Prostate gland (tissue), 1 donor: ENCODE results near the gene SF3B3.

Source experiments
- POLR2A ChIP-seq: fragments of 450-650 bp; IDR thresholded peaks from one replicate; pipeline ENCODE4 v1.6.1; 2016; ENCODE audit warnings: antibody characterized with exemption, mild to moderate bottlenecking
- POLR2AphosphoS5 ChIP-seq: sonication (generic); formaldehyde crosslinking; IDR thresholded peaks from one replicate; pipeline ENCODE4 v1.6.1; 2017; ENCODE audit warnings: antibody characterized with exemption

DNA sequence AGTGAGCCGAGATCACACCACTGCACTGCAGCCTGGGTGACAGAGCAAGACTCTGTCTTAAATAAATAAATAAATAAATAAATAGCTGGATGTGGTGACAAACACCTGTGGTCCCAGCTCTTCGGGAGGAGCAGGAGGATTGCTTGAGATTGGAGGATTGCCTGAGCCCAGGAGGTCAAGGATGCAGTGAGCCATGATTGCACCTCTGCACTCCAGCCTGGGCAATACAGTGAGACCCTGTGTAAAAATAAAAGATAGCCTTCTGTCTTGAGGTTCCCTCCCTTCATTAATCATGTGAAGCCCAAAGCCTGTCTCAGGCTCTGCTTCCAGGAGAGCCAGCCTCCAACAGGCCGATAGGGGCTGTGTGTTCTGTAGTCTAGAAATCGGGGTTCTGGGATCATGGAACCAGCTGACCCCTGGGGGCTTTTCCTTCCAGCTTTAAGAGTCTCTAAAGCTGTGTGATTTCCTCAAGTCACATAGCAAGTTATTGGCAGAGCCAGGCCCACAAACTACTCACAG, 88.2 kb downstream of the SF3B3 start:
- TF ChIP-seq POLR2A = no peak
- no peak for TF ChIP-seq POLR2AphosphoS5
